H1 (cell line): ENCODE measurements around the gene CBLC. TPM values are rescaled to one million over a fixed set of nuclear protein-coding genes. Genes with fewer than 3 reads are reported as not detected.

Experiments used
- CTCF ChIA-PET: fragments of 300-600 bp; sonication (Branson Sonifier 250); formaldehyde crosslinking; loops from one replicate; lab custom pipeline; 2021; ENCODE audit not compliant: partially characterized antibody; lab: Charles Lee
- POLR2A ChIA-PET: fragments of 300-600 bp; sonication (Branson Sonifier 250); formaldehyde crosslinking; loops from one replicate; lab custom pipeline; 2021; ENCODE audit warnings: inconsistent platforms; ENCODE audit not compliant: partially characterized antibody; lab: Charles Lee
- DNase-seq, 2 experiments: peaks; one replicate each; pipeline versions ENCODE4 v3.0.0 to v3.0.0-alpha.2; 2010 to 2022; ENCODE audit warnings: low spot score in 2 of 2, low read depth in 1 of 2, mixed read lengths in 1 of 2
- FAIRE-seq: peaks from 2 replicates; lab custom pipeline; 2011; peaks lifted over from hg19 to GRCh38; lab: Jason Lieb, UNC
- H2AFZ ChIP-seq: 2 replicates; pipeline ENCODE4 v1.8.1; 2012; ENCODE audit warnings: low read length, inconsistent platforms
- H2AK5ac ChIP-seq: 2 replicates; pipeline ENCODE4 v1.6.1; 2013; ENCODE audit warnings: low read depth, low read length
- H2BK120ac ChIP-seq: replicated peaks from 2 replicates; pipeline ENCODE3; 2013; ENCODE audit warnings: low read depth, low read length, inconsistent platforms
- H2BK12ac ChIP-seq: 2 replicates; pipeline ENCODE4 v1.6.1; 2013; ENCODE audit warnings: low read depth, low read length
- H2BK15ac ChIP-seq: 2 replicates; pipeline ENCODE4 v1.6.1; 2013; ENCODE audit warnings: low read length
- H2BK20ac ChIP-seq: 2 replicates; pipeline ENCODE4 v1.6.1; 2013; ENCODE audit warnings: low read length
- H2BK5ac ChIP-seq: 2 replicates; pipeline ENCODE4 v1.6.1; 2013; ENCODE audit warnings: low read depth, low read length
- H3K14ac ChIP-seq: 2 replicates; pipeline ENCODE4 v1.6.1; 2013; ENCODE audit warnings: inconsistent platforms; ENCODE audit not compliant: insufficient read length
- H3K18ac ChIP-seq: 2 replicates; pipeline ENCODE4 v1.6.1; 2013; ENCODE audit warnings: low read length; ENCODE audit errors: extremely low read depth
- H3K23ac ChIP-seq: 2 replicates; pipeline ENCODE4 v1.6.1; 2013; ENCODE audit warnings: inconsistent platforms; ENCODE audit not compliant: insufficient read length
- H3K23me2 ChIP-seq: 2 replicates; pipeline ENCODE4 v1.6.1; 2013; ENCODE audit warnings: low read depth, low read length
- H3K27ac ChIP-seq: 2 replicates; pipeline ENCODE4 v1.6.1; 2011; ENCODE audit warnings: low read depth, low read length, inconsistent platforms
- H3K27me3 ChIP-seq, 4 experiments: replicated peaks in 1 of 4; 1 replicate in 1 of 4; 2 replicates in 3 of 4; pipeline versions ENCODE4 v1.6.1 to v1.8.1; 2011 to 2013; ENCODE audit warnings: low read length in 3 of 4, mild to moderate bottlenecking in 3 of 4, inconsistent platforms in 2 of 4, mixed read lengths in 2 of 4, moderate library complexity in 1 of 4; ENCODE audit not compliant: control insufficient read depth in 3 of 4, insufficient read depth in 3 of 4; ENCODE audit errors: extremely low read depth in 1 of 4
- H3K36me3 ChIP-seq, 4 experiments: 2 replicates each; pipeline versions ENCODE4 v1.6.1 to v1.8.1; 2011 to 2013; ENCODE audit warnings: mild to moderate bottlenecking in 4 of 4, low read length in 3 of 4, moderate library complexity in 2 of 4, control low read depth in 1 of 4, inconsistent platforms in 1 of 4; ENCODE audit not compliant: insufficient read depth in 4 of 4, control insufficient read depth in 2 of 4
- H3K4ac ChIP-seq: replicated peaks from 2 replicates; pipeline ENCODE3; 2013; ENCODE audit warnings: low read length, low read depth, mixed read lengths, inconsistent platforms; ENCODE audit not compliant: insufficient read length
- H3K4me1 ChIP-seq, 4 experiments: replicated peaks in 1 of 4; 1 replicate in 1 of 4; 2 replicates in 3 of 4; pipeline versions ENCODE4 v1.6.1 to v1.8.1; 2011 to 2013; ENCODE audit warnings: low read length in 3 of 4, inconsistent platforms in 2 of 4, mixed read lengths in 1 of 4; ENCODE audit not compliant: insufficient read depth in 4 of 4, control insufficient read depth in 3 of 4
- H3K4me2 ChIP-seq, 2 experiments: 2 replicates each; pipeline versions ENCODE4 v1.6.1 to v1.8.1; 2011 to 2013; ENCODE audit warnings: low read depth in 2 of 2, low read length in 2 of 2, control low read depth in 1 of 2, inconsistent platforms in 1 of 2, mild to moderate bottlenecking in 1 of 2; ENCODE audit not compliant: insufficient read depth in 1 of 2
- H3K4me3 ChIP-seq, 4 experiments: fragments of 200-600, 300-600 bp in 1 of 4; sonication (generic), shearing (Covaris generic), sonication (Bioruptor Twin) in 1 of 4; 2 replicates each; pipeline versions ENCODE4 v1.5.1 to v1.8.1; 2011 to 2016; ENCODE audit warnings: low read length in 4 of 4, low read depth in 3 of 4, control low read depth in 2 of 4, inconsistent platforms in 2 of 4, mild to moderate bottlenecking in 2 of 4, mixed read lengths in 1 of 4, moderate library complexity in 1 of 4; ENCODE audit not compliant: insufficient read depth in 2 of 4; ENCODE audit errors: extremely low read depth in 1 of 4
- H3K56ac ChIP-seq: replicated peaks from 2 replicates; pipeline ENCODE3; 2013; ENCODE audit warnings: low read depth, mild to moderate bottlenecking, mixed read lengths, low read length, inconsistent platforms; ENCODE audit not compliant: insufficient read length
- H3K79me1 ChIP-seq: 2 replicates; pipeline ENCODE4 v1.6.1; 2013; ENCODE audit warnings: low read depth, low read length, control low read depth
- H3K79me2 ChIP-seq, 2 experiments: 2 replicates each; pipeline versions ENCODE4 v1.6.1 to v1.8.1; 2012 to 2013; ENCODE audit warnings: low read length in 2 of 2, mild to moderate bottlenecking in 2 of 2, inconsistent platforms in 1 of 2; ENCODE audit not compliant: insufficient read depth in 2 of 2, control insufficient read depth in 1 of 2
- H3K9ac ChIP-seq, 4 experiments: replicated peaks in 1 of 4; 1 replicate in 1 of 4; 2 replicates in 3 of 4; pipeline versions ENCODE4 v1.6.1 to v1.8.1; 2011 to 2013; ENCODE audit warnings: low read depth in 3 of 4, low read length in 3 of 4, control low read depth in 2 of 4, mild to moderate bottlenecking in 2 of 4, moderate library complexity in 2 of 4, inconsistent platforms in 1 of 4; ENCODE audit errors: extremely low read depth in 1 of 4
- H3K9me3 ChIP-seq, 2 experiments: 2 replicates each; pipeline versions ENCODE4 v1.6.1 to v1.8.1; 2012 to 2013; ENCODE audit warnings: mild to moderate bottlenecking in 2 of 2, moderate library complexity in 2 of 2, control low read depth in 1 of 2, inconsistent platforms in 1 of 2, low read depth in 1 of 2, low read length in 1 of 2, mixed read lengths in 1 of 2; ENCODE audit not compliant: insufficient read depth in 2 of 2
- H4K20me1 ChIP-seq, 2 experiments: replicated peaks in 1 of 2; 2 replicates each; pipeline versions ENCODE3 to v1.8.1; 2011 to 2013; ENCODE audit warnings: inconsistent platforms in 2 of 2, low read length in 2 of 2, mild to moderate bottlenecking in 1 of 2; ENCODE audit not compliant: insufficient read depth in 2 of 2, control insufficient read depth in 1 of 2
- H4K5ac ChIP-seq: 2 replicates; pipeline ENCODE4 v1.6.1; 2013; ENCODE audit warnings: low read length, low read depth, mixed read lengths, inconsistent platforms; ENCODE audit not compliant: insufficient read length
- H4K8ac ChIP-seq: 2 replicates; pipeline ENCODE4 v1.8.0; 2013; ENCODE audit warnings: mild to moderate bottlenecking, moderate library complexity, low read length, inconsistent platforms; ENCODE audit not compliant: insufficient read depth; ENCODE audit errors: extremely low read depth
- H4K91ac ChIP-seq: replicated peaks from 2 replicates; pipeline ENCODE3; 2013; ENCODE audit warnings: low read length, mixed read lengths, inconsistent platforms; ENCODE audit not compliant: insufficient read length
- CBX5 ChIP-seq: fragments of 300-800, 300-1000 bp; sonication (generic); IDR thresholded peaks from 2 replicates; pipeline ENCODE4 v1.7.1; 2016; ENCODE audit warnings: antibody characterized with exemption, low read length, low read depth
- CBX8 ChIP-seq: fragments of 300-800, 300-1000 bp; sonication (generic); IDR thresholded peaks from 2 replicates; pipeline ENCODE4 v1.7.1; 2016; ENCODE audit warnings: low read depth, low read length, borderline replicate concordance
- EP300 ChIP-seq, 2 experiments: IDR thresholded peaks; 1 replicate in 1 of 2; 2 replicates in 1 of 2; pipeline ENCODE4 v1.6.1; 2011 to 2012; ENCODE audit warnings: low read depth in 2 of 2, low read length in 2 of 2, mild to moderate bottlenecking in 2 of 2, borderline replicate concordance in 1 of 2, inconsistent platforms in 1 of 2, moderate library complexity in 1 of 2
- EZH2 ChIP-seq: fragments of 200-600 bp; sonication (generic); IDR thresholded peaks from 2 replicates; pipeline ENCODE4 v1.7.1; 2012; ENCODE audit warnings: low read depth, mild to moderate bottlenecking, moderate library complexity, low read length, inconsistent platforms; ENCODE audit not compliant: severe bottlenecking
- FOSL1 ChIP-seq: IDR thresholded peaks from 2 replicates; pipeline ENCODE4 v1.6.1; 2011; ENCODE audit warnings: mild to moderate bottlenecking, low read depth, low read length, moderate library complexity; ENCODE audit not compliant: insufficient read depth
- KDM1A ChIP-seq: fragments of 200-600, 300-600 bp; sonication (generic); IDR thresholded peaks from 2 replicates; pipeline ENCODE4 v1.7.1; 2016; ENCODE audit warnings: mild to moderate bottlenecking, low read length, borderline replicate concordance
- KDM4A ChIP-seq: IDR thresholded peaks from one replicate; pipeline ENCODE4 v1.7.1; 2012; ENCODE audit warnings: low read depth, mild to moderate bottlenecking, moderate library complexity, low read length, inconsistent platforms; ENCODE audit not compliant: severe bottlenecking
- NRF1 ChIP-seq: IDR thresholded peaks from 2 replicates; pipeline ENCODE4 v1.6.1; 2011; ENCODE audit warnings: mild to moderate bottlenecking, low read depth, low read length, improper control_type of control experiment
- POLR2A ChIP-seq, 2 experiments: IDR thresholded peaks; 1 replicate in 1 of 2; 2 replicates in 1 of 2; pipeline ENCODE4 v1.6.1; 2011; ENCODE audit warnings: low read depth in 2 of 2, low read length in 2 of 2, mild to moderate bottlenecking in 2 of 2; ENCODE audit errors: control extremely low read depth in 1 of 2
- RXRA ChIP-seq: IDR thresholded peaks from 2 replicates; pipeline ENCODE4 v1.6.1; 2011; ENCODE audit warnings: low read depth, mild to moderate bottlenecking, low read length, moderate library complexity; ENCODE audit not compliant: insufficient read depth
- SRF ChIP-seq: IDR thresholded peaks from 2 replicates; pipeline ENCODE4 v1.6.1; 2011; ENCODE audit warnings: mild to moderate bottlenecking, low read depth, low read length, moderate library complexity
- WGBS, 2 experiments: shearing (Covaris generic) in 1 of 2; methylation state at CpG; one replicate each; pipeline versions ENCODE4 v1.1.6 to v1.1.7; 2013 to 2015; ENCODE audit warnings: low lambda C conversion rate in 2 of 2, mixed read lengths in 2 of 2, inconsistent platforms in 1 of 2, low coverage in 1 of 2, missing lambda C conversion rate in 1 of 2; ENCODE audit not compliant: insufficient replicate concordance in 2 of 2, insufficient coverage in 1 of 2, insufficient read length in 1 of 2; ENCODE audit errors: extremely low coverage in 1 of 2, missing lambda C conversion rate in 1 of 2; 5-methylcytosine and 5-hydroxymethylcytosine counted together
- polyA plus RNA-seq, 7 experiments: library from polyadenylated mRNA; depleted of rRNA in 3 of 7; stranded (reverse) in 5 of 7; unstranded in 2 of 7; fragments of >200 nt in 5 of 7; fragments of 200-250 nt in 2 of 7; gene quantifications; 1 replicate in 5 of 7; 2 replicates in 1 of 7; 4 replicates in 1 of 7; pipeline versions ENCODE4 v1.2.1 to v1.2.3, GENCODE V29; 2011 to 2013; ENCODE audit warnings: missing spikeins in 2 of 7, mixed read lengths in 2 of 7
- total RNA-seq: library from RNA; stranded (reverse); fragmentation: NEBNext Ultra II Directional; extraction: Animal tissue kit (Norgen Biotek cat#: 25700); gene quantifications from 2 replicates; pipeline ENCODE4 v1.2.1, GENCODE V29; 2021
- TF ChIP-seq, protein P1 (sequence below): IDR thresholded peaks from 2 replicates; pipeline ENCODE4 v1.6.1; 2011; ENCODE audit warnings: low read depth, mild to moderate bottlenecking, low read length; ENCODE audit not compliant: insufficient read depth

CBLC gene
- total and polyA plus RNA-seq, 2 of the 8 experiments (the other 6 are each of a cell fraction or from before 2014, with no cell fraction given) = 17.4 to 35.7 TPM

DNA sequence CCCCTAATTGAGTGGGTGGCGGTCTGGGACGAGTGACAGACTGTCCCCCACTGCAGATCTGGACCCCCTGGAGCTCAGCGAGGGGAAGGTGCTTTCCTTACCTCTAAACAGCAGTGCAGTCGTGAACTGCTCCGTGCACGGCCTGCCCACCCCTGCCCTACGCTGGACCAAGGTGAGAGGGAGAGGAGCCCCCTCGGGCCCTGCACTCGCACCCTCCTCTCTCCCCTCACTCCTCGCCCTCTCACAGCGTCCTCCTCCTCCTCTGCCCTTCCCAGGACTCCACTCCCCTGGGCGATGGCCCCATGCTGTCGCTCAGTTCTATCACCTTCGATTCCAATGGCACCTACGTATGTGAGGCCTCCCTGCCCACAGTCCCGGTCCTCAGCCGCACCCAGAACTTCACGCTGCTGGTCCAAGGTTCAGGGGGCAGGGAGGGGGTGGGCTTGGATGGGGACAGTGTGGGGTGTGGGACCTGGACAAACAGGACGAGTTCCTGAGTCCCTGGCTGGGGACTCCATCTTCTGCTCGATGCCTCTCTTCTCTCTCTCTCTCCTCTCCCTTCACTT is 40.9 kb downstream of the CBLC start:
- Histone ChIP-seq H3K18ac (no peak overlapping the region), H3K4me2 (no peak overlapping the region), H3K27ac (no peak overlapping the region), H4K5ac (no peak overlapping the region), H3K4me1 (0 out of 7 replicates have a peak, but pooled peaks cover 0 to 3% (median 0%) of the 10 kb centered on the region in 4 experiments), H3K4ac (no peak overlapping the region), H4K20me1 (peaks cover 3% of the 10 kb centered on the region in 2 experiments), H3K23me2 (peaks cover 8% of the 10 kb centered on the region; the same call in 1 of the 2 replicates), H2BK20ac (no peak overlapping the region), H2BK5ac (no peak overlapping the region), H4K91ac (no peak overlapping the region), H2AFZ (no peak overlapping the region), H3K56ac (no peak overlapping the region), H3K14ac (no peak overlapping the region), H3K9ac (no peak overlapping the region), H3K27me3 (peaks cover 0 to 3% (median under 1%) of the 10 kb centered on the region in 4 experiments; a peak in 4 of 7 replicates), H2BK15ac (no peak overlapping the region), H3K4me3 (no peak overlapping the region), H2BK12ac (no peak overlapping the region), H3K79me2 (no peaks in the 10 kb centered on the region), H3K36me3 (peaks cover 7 to 37% (median 17%) of the 10 kb centered on the region in 4 experiments; a peak in 5 of 8 replicates), H2BK120ac (no peak overlapping the region), H2AK5ac (no peak overlapping the region), H3K23ac (no peak overlapping the region), H4K8ac (no peak overlapping the region), H3K79me1 (no peaks in the 10 kb centered on the region; the same call in 1 of the 2 replicates), H3K9me3 (no peaks in the 10 kb centered on the region)
- ChIA-PET CTCF (interaction anchor here (0.9 to 3.5 kb wide), 2 partner anchors 24 to 35 kb away, joined by 3 to 19 read pairs; no protein-coding TSS in a partner anchor), POLR2A (interaction anchor here (1.0 to 3.2 kb wide), 3 partner anchors 9 to 20 kb away, joined by 3 to 17 read pairs (median 4); partner anchors contain the start of gene BCAM)
- no peak for DNase-seq
- 91% methylated on average over 12 of the region's 20 CpGs; no CpG with 5 or more reads in 1 of the 2 experiments for WGBS, 2 experiments
- no peak for FAIRE-seq
- TF ChIP-seq KDM1A (no peak), RXRA (no peak), KDM4A (no peak), EZH2 (no peak), POLR2A (IDR thresholded peaks at IDR 0.05; ENCODE audit: control extremely low read depth in 1 of 2, low read depth in 2 of 2, low read length in 2 of 2) (no peak), NRF1 (no peak), SRF (no peak), CBX5 (no peak), FOSL1 (no peak), EP300 (IDR thresholded peaks at IDR 0.05; ENCODE audit: borderline replicate concordance in 1 of 2, low read depth in 2 of 2, low read length in 2 of 2) (no peak), CBX8 (no peak)
- TF ChIP-seq, protein P1, sequence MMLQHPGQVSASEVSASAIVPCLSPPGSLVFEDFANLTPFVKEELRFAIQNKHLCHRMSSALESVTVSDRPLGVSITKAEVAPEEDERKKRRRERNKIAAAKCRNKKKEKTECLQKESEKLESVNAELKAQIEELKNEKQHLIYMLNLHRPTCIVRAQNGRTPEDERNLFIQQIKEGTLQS = no peak
